H1 (cell line): Measurements from ENCODE around the gene HBEGF. TPM values are rescaled to one million over a fixed set of nuclear protein-coding genes. Genes with fewer than 3 reads are reported as not detected.

Experiments
- CTCF ChIA-PET: fragments of 300-600 bp; sonication (Branson Sonifier 250); formaldehyde crosslinking; loops from one replicate; lab custom pipeline; 2021; ENCODE audit not compliant: partially characterized antibody; lab: Charles Lee
- POLR2A ChIA-PET: fragments of 300-600 bp; sonication (Branson Sonifier 250); formaldehyde crosslinking; loops from one replicate; lab custom pipeline; 2021; ENCODE audit warnings: inconsistent platforms; ENCODE audit not compliant: partially characterized antibody; lab: Charles Lee
- DNase-seq, 2 experiments: peaks; one replicate each; pipeline versions ENCODE4 v3.0.0 to v3.0.0-alpha.2; 2010 to 2022; ENCODE audit warnings: low spot score in 2 of 2, low read depth in 1 of 2, mixed read lengths in 1 of 2
- FAIRE-seq: peaks from 2 replicates; lab custom pipeline; 2011; peaks lifted over from hg19 to GRCh38; lab: Jason Lieb, UNC
- H2AFZ ChIP-seq: 2 replicates; pipeline ENCODE4 v1.8.1; 2012; ENCODE audit warnings: low read length, inconsistent platforms
- H2AK5ac ChIP-seq: 2 replicates; pipeline ENCODE4 v1.6.1; 2013; ENCODE audit warnings: low read depth, low read length
- H2BK120ac ChIP-seq: replicated peaks from 2 replicates; pipeline ENCODE3; 2013; ENCODE audit warnings: low read depth, low read length, inconsistent platforms
- H2BK12ac ChIP-seq: 2 replicates; pipeline ENCODE4 v1.6.1; 2013; ENCODE audit warnings: low read depth, low read length
- H2BK15ac ChIP-seq: 2 replicates; pipeline ENCODE4 v1.6.1; 2013; ENCODE audit warnings: low read length
- H2BK20ac ChIP-seq: 2 replicates; pipeline ENCODE4 v1.6.1; 2013; ENCODE audit warnings: low read length
- H2BK5ac ChIP-seq: 2 replicates; pipeline ENCODE4 v1.6.1; 2013; ENCODE audit warnings: low read depth, low read length
- H3K14ac ChIP-seq: 2 replicates; pipeline ENCODE4 v1.6.1; 2013; ENCODE audit warnings: inconsistent platforms; ENCODE audit not compliant: insufficient read length
- H3K18ac ChIP-seq: 2 replicates; pipeline ENCODE4 v1.6.1; 2013; ENCODE audit warnings: low read length; ENCODE audit errors: extremely low read depth
- H3K23ac ChIP-seq: 2 replicates; pipeline ENCODE4 v1.6.1; 2013; ENCODE audit warnings: inconsistent platforms; ENCODE audit not compliant: insufficient read length
- H3K23me2 ChIP-seq: 2 replicates; pipeline ENCODE4 v1.6.1; 2013; ENCODE audit warnings: low read depth, low read length
- H3K27ac ChIP-seq: 2 replicates; pipeline ENCODE4 v1.6.1; 2011; ENCODE audit warnings: low read depth, low read length, inconsistent platforms
- H3K27me3 ChIP-seq, 4 experiments: replicated peaks in 1 of 4; 1 replicate in 1 of 4; 2 replicates in 3 of 4; pipeline versions ENCODE4 v1.6.1 to v1.8.1; 2011 to 2013; ENCODE audit warnings: low read length in 3 of 4, mild to moderate bottlenecking in 3 of 4, inconsistent platforms in 2 of 4, mixed read lengths in 2 of 4, moderate library complexity in 1 of 4; ENCODE audit not compliant: control insufficient read depth in 3 of 4, insufficient read depth in 3 of 4; ENCODE audit errors: extremely low read depth in 1 of 4
- H3K36me3 ChIP-seq, 4 experiments: 2 replicates each; pipeline versions ENCODE4 v1.6.1 to v1.8.1; 2011 to 2013; ENCODE audit warnings: mild to moderate bottlenecking in 4 of 4, low read length in 3 of 4, moderate library complexity in 2 of 4, control low read depth in 1 of 4, inconsistent platforms in 1 of 4; ENCODE audit not compliant: insufficient read depth in 4 of 4, control insufficient read depth in 2 of 4
- H3K4ac ChIP-seq: replicated peaks from 2 replicates; pipeline ENCODE3; 2013; ENCODE audit warnings: low read length, low read depth, mixed read lengths, inconsistent platforms; ENCODE audit not compliant: insufficient read length
- H3K4me1 ChIP-seq, 4 experiments: replicated peaks in 1 of 4; 1 replicate in 1 of 4; 2 replicates in 3 of 4; pipeline versions ENCODE4 v1.6.1 to v1.8.1; 2011 to 2013; ENCODE audit warnings: low read length in 3 of 4, inconsistent platforms in 2 of 4, mixed read lengths in 1 of 4; ENCODE audit not compliant: insufficient read depth in 4 of 4, control insufficient read depth in 3 of 4
- H3K4me2 ChIP-seq, 2 experiments: 2 replicates each; pipeline versions ENCODE4 v1.6.1 to v1.8.1; 2011 to 2013; ENCODE audit warnings: low read depth in 2 of 2, low read length in 2 of 2, control low read depth in 1 of 2, inconsistent platforms in 1 of 2, mild to moderate bottlenecking in 1 of 2; ENCODE audit not compliant: insufficient read depth in 1 of 2
- H3K4me3 ChIP-seq, 4 experiments: fragments of 200-600, 300-600 bp in 1 of 4; sonication (generic), shearing (Covaris generic), sonication (Bioruptor Twin) in 1 of 4; 2 replicates each; pipeline versions ENCODE4 v1.5.1 to v1.8.1; 2011 to 2016; ENCODE audit warnings: low read length in 4 of 4, low read depth in 3 of 4, control low read depth in 2 of 4, inconsistent platforms in 2 of 4, mild to moderate bottlenecking in 2 of 4, mixed read lengths in 1 of 4, moderate library complexity in 1 of 4; ENCODE audit not compliant: insufficient read depth in 2 of 4; ENCODE audit errors: extremely low read depth in 1 of 4
- H3K56ac ChIP-seq: replicated peaks from 2 replicates; pipeline ENCODE3; 2013; ENCODE audit warnings: low read depth, mild to moderate bottlenecking, mixed read lengths, low read length, inconsistent platforms; ENCODE audit not compliant: insufficient read length
- H3K79me1 ChIP-seq: 2 replicates; pipeline ENCODE4 v1.6.1; 2013; ENCODE audit warnings: low read depth, low read length, control low read depth
- H3K79me2 ChIP-seq, 2 experiments: 2 replicates each; pipeline versions ENCODE4 v1.6.1 to v1.8.1; 2012 to 2013; ENCODE audit warnings: low read length in 2 of 2, mild to moderate bottlenecking in 2 of 2, inconsistent platforms in 1 of 2; ENCODE audit not compliant: insufficient read depth in 2 of 2, control insufficient read depth in 1 of 2
- H3K9ac ChIP-seq, 4 experiments: replicated peaks in 1 of 4; 1 replicate in 1 of 4; 2 replicates in 3 of 4; pipeline versions ENCODE4 v1.6.1 to v1.8.1; 2011 to 2013; ENCODE audit warnings: low read depth in 3 of 4, low read length in 3 of 4, control low read depth in 2 of 4, mild to moderate bottlenecking in 2 of 4, moderate library complexity in 2 of 4, inconsistent platforms in 1 of 4; ENCODE audit errors: extremely low read depth in 1 of 4
- H3K9me3 ChIP-seq, 2 experiments: 2 replicates each; pipeline versions ENCODE4 v1.6.1 to v1.8.1; 2012 to 2013; ENCODE audit warnings: mild to moderate bottlenecking in 2 of 2, moderate library complexity in 2 of 2, control low read depth in 1 of 2, inconsistent platforms in 1 of 2, low read depth in 1 of 2, low read length in 1 of 2, mixed read lengths in 1 of 2; ENCODE audit not compliant: insufficient read depth in 2 of 2
- H4K20me1 ChIP-seq, 2 experiments: replicated peaks in 1 of 2; 2 replicates each; pipeline versions ENCODE3 to v1.8.1; 2011 to 2013; ENCODE audit warnings: inconsistent platforms in 2 of 2, low read length in 2 of 2, mild to moderate bottlenecking in 1 of 2; ENCODE audit not compliant: insufficient read depth in 2 of 2, control insufficient read depth in 1 of 2
- H4K5ac ChIP-seq: 2 replicates; pipeline ENCODE4 v1.6.1; 2013; ENCODE audit warnings: low read length, low read depth, mixed read lengths, inconsistent platforms; ENCODE audit not compliant: insufficient read length
- H4K8ac ChIP-seq: 2 replicates; pipeline ENCODE4 v1.8.0; 2013; ENCODE audit warnings: mild to moderate bottlenecking, moderate library complexity, low read length, inconsistent platforms; ENCODE audit not compliant: insufficient read depth; ENCODE audit errors: extremely low read depth
- H4K91ac ChIP-seq: replicated peaks from 2 replicates; pipeline ENCODE3; 2013; ENCODE audit warnings: low read length, mixed read lengths, inconsistent platforms; ENCODE audit not compliant: insufficient read length
- RAD21 ChIP-seq, 2 experiments: IDR thresholded peaks in 1 of 2; conservative IDR thresholded peaks in 1 of 2; 2 replicates each; pipeline ENCODE4 v1.6.1; 2011; ENCODE audit warnings: low read depth in 2 of 2, low read length in 2 of 2, improper control_type of control experiment in 1 of 2, inconsistent platforms in 1 of 2, mild to moderate bottlenecking in 1 of 2, moderate library complexity in 1 of 2
- whole genome bisulfite sequencing, 2 experiments: shearing (Covaris generic) in 1 of 2; methylation state at CpG; one replicate each; pipeline versions ENCODE4 v1.1.6 to v1.1.7; 2013 to 2015; ENCODE audit warnings: low lambda C conversion rate in 2 of 2, mixed read lengths in 2 of 2, inconsistent platforms in 1 of 2, low coverage in 1 of 2, missing lambda C conversion rate in 1 of 2; ENCODE audit not compliant: insufficient replicate concordance in 2 of 2, insufficient coverage in 1 of 2, insufficient read length in 1 of 2; ENCODE audit errors: extremely low coverage in 1 of 2, missing lambda C conversion rate in 1 of 2; 5-methylcytosine and 5-hydroxymethylcytosine counted together
- polyA plus RNA-seq, 7 experiments: library from polyadenylated mRNA; depleted of rRNA in 3 of 7; stranded (reverse) in 5 of 7; unstranded in 2 of 7; fragments of >200 nt in 5 of 7; fragments of 200-250 nt in 2 of 7; gene quantifications; 1 replicate in 5 of 7; 2 replicates in 1 of 7; 4 replicates in 1 of 7; pipeline versions ENCODE4 v1.2.1 to v1.2.3, GENCODE V29; 2011 to 2013; ENCODE audit warnings: missing spikeins in 2 of 7, mixed read lengths in 2 of 7
- total RNA-seq: library from RNA; stranded (reverse); fragmentation: NEBNext Ultra II Directional; extraction: Animal tissue kit (Norgen Biotek cat#: 25700); gene quantifications from 2 replicates; pipeline ENCODE4 v1.2.1, GENCODE V29; 2021

HBEGF gene
- total and polyA plus RNA-seq, 2 of the 8 experiments (the other 6 are each of a cell fraction or from before 2014, with no cell fraction given): 2.4 to 2.5 TPM

GRCh38 chr5:140381972-140382371 lies 35.6 kb upstream of the HBEGF start:
- no peak overlapping the region for H3K27ac ChIP-seq
- H3K23me2 ChIP-seq: no peaks in the 10 kb centered on the region
- H3K9me3 ChIP-seq: no peaks in the 10 kb centered on the region
- no peaks in the 10 kb centered on the region for H3K79me2 ChIP-seq
- H3K14ac ChIP-seq: no peak overlapping the region
- WGBS, 2 experiments: 94% methylated on average over 1 of the region's 1 CpG; no CpG with 5 or more reads in 1 of the 2 experiments
- H2BK12ac ChIP-seq: no peak overlapping the region
- ChIA-PET CTCF (interaction anchor here (0.7 to 1.9 kb wide), 4 partner anchors 9 to 59 kb away, joined by 3 to 12 read pairs (median 4); no protein-coding TSS in a partner anchor), POLR2A (no interaction called here)
- no peak overlapping the region for H2BK5ac ChIP-seq
- H4K8ac ChIP-seq: no peak overlapping the region
- H2BK120ac ChIP-seq: no peak overlapping the region
- H2BK15ac ChIP-seq: no peak overlapping the region
- no peak overlapping the region for H4K91ac ChIP-seq
- no peak overlapping the region for H3K56ac ChIP-seq
- H3K79me1 ChIP-seq: no peaks in the 10 kb centered on the region
- no peak overlapping the region for H3K4me2 ChIP-seq
- no peaks in the 10 kb centered on the region for H3K27me3 ChIP-seq
- H3K36me3 ChIP-seq: no peaks in the 10 kb centered on the region
- H2AFZ ChIP-seq: no peak overlapping the region
- DNase-seq (no peak), FAIRE-seq (no peak)
- H3K9ac ChIP-seq: no peak overlapping the region
- H4K5ac ChIP-seq: no peak overlapping the region
- H3K23ac ChIP-seq: no peak overlapping the region
- H3K4me3 ChIP-seq: no peak overlapping the region
- no peak overlapping the region for H2AK5ac ChIP-seq
- H2BK20ac ChIP-seq: no peak overlapping the region
- no peak overlapping the region for H3K18ac ChIP-seq
- no peaks in the 10 kb centered on the region for H4K20me1 ChIP-seq
- no peak overlapping the region for H3K4ac ChIP-seq
- no peak for TF ChIP-seq RAD21 (IDR thresholded peaks at IDR 0.05 in 1 of 2, conservative IDR thresholded peaks at IDR 0.05 in 1 of 2; ENCODE audit: low read depth in 2 of 2, low read length in 2 of 2)
- no peaks in the 10 kb centered on the region for H3K4me1 ChIP-seq
